ENCODE data around the gene RALGPS1. TPM values are rescaled to one million over a fixed set of nuclear protein-coding genes. Genes with fewer than 3 reads are reported as not detected.

RALGPS1 gene
- total RNA-seq, 2 donors from 2014 or later: 15.3 to 79.4 TPM

GRCh38 chr9:126973651-126974529 is 59.3 kb downstream of the RALGPS1 start:
- WGBS, 2 donors: 93 to 97% methylated on average over 10 of the region's 10 CpGs
- Histone ChIP-seq H3K4me1 (no peaks in the 10 kb centered on the region), H3K27me3 (no peaks in the 10 kb centered on the region), H3K9me3 (no peaks in the 10 kb centered on the region), H3K4me3 (no peak overlapping the region), H3K27ac (no peak overlapping the region), H3K36me3 (replicated peaks in 1 of 2; ENCODE audit: insufficient read depth in 1 of 2, low read depth in 2 of 2) (no peaks in the 10 kb centered on the region)
- ATAC-seq (no peak), DNase-seq (no peak)
- intact Hi-C loops (cut with DNase I): no loop called here
- TF ChIP-seq CTCF (IDR thresholded peaks at IDR 0.05) (no peak), POLR2A (IDR thresholded peaks at IDR 0.05) (no peak)

- Histone ChIP-seq H3K4me1 (no peaks in the 10 kb centered on the region), H3K27ac (no peak overlapping the region), H3K4me3 (no peak overlapping the region), H3K27me3 (no peaks in the 10 kb centered on the region), H3K9me3 (no peaks in the 10 kb centered on the region), H3K36me3 (replicated peaks in 1 of 2; ENCODE audit: insufficient read depth in 1 of 2, low read depth in 2 of 2) (no peaks in the 10 kb centered on the region)
- no peak for TF ChIP-seq CTCF (IDR thresholded peaks at IDR 0.05)
- WGBS, 2 donors: 83 to 90% methylated on average over 6 of the region's 6 CpGs
- intact Hi-C loops (cut with DNase I): no loop called here
- no peak for DNase-seq
- no peak for ATAC-seq
These were observed 60.0 kb downstream of the RALGPS1 start for GRCh38 chr9:126974594-126974993.

GRCh38 chr9:126975327-126976220 is 61.0 kb downstream of the RALGPS1 start:
- no peaks in the 10 kb centered on the region for H3K27me3 ChIP-seq
- no peaks in the 10 kb centered on the region for H3K36me3 ChIP-seq (replicated peaks in 1 of 2; ENCODE audit: insufficient read depth in 1 of 2, low read depth in 2 of 2)
- WGBS, 2 donors: 77 to 83% methylated on average over 8 of the region's 8 CpGs
- H3K4me1 ChIP-seq: no peaks in the 10 kb centered on the region
- ATAC-seq (no peak), DNase-seq (no peak)
- no peak overlapping the region for H3K27ac ChIP-seq
- TF ChIP-seq POLR2A (IDR thresholded peaks at IDR 0.05): no peak
- no peak for TF ChIP-seq CTCF (IDR thresholded peaks at IDR 0.05)
- intact Hi-C loops (cut with DNase I): no loop called here
- no peaks in the 10 kb centered on the region for H3K9me3 ChIP-seq
- H3K4me3 ChIP-seq: no peak overlapping the region

- 67 to 80% methylated on average over 5 of the region's 5 CpGs for WGBS, 2 donors
- Histone ChIP-seq H3K9me3 (no peaks in the 10 kb centered on the region), H3K4me1 (no peaks in the 10 kb centered on the region), H3K27me3 (no peaks in the 10 kb centered on the region), H3K27ac (no peak overlapping the region), H3K36me3 (replicated peaks in 1 of 2; ENCODE audit: insufficient read depth in 1 of 2, low read depth in 2 of 2) (no peaks in the 10 kb centered on the region), H3K4me3 (no peak overlapping the region)
- no peak for ATAC-seq
- DNase-seq: no peak
- intact Hi-C loops (cut with DNase I): no loop called here
- no peak for TF ChIP-seq POLR2A (IDR thresholded peaks at IDR 0.05)
- TF ChIP-seq CTCF (IDR thresholded peaks at IDR 0.05): no peak
These were observed 64.9 kb downstream of the RALGPS1 start for GRCh38 chr9:126979461-126979860.
